ENCODE results near the gene FAM13A.

GRCh38 chr4:88797725-88798124, 259.3 kb downstream of the FAM13A start:
- TF ChIP-seq, protein P1, sequence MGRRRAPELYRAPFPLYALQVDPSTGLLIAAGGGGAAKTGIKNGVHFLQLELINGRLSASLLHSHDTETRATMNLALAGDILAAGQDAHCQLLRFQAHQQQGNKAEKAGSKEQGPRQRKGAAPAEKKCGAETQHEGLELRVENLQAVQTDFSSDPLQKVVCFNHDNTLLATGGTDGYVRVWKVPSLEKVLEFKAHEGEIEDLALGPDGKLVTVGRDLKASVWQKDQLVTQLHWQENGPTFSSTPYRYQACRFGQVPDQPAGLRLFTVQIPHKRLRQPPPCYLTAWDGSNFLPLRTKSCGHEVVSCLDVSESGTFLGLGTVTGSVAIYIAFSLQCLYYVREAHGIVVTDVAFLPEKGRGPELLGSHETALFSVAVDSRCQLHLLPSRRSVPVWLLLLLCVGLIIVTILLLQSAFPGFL (CRISPR knock-in tag; IDR thresholded peaks at IDR 0.05) = no peak
- TF ChIP-seq ELF4 (CRISPR knock-in tag; IDR thresholded peaks at IDR 0.05) (no peak), DLX4 (CRISPR knock-in tag; IDR thresholded peaks at IDR 0.05) (no peak), MAFG (tag; conservative IDR thresholded peaks at IDR 0.05) (peak; percentile 72), PTRF (tag; IDR thresholded peaks at IDR 0.05) (no peak), ZNF518B (CRISPR knock-in tag; IDR thresholded peaks at IDR 0.05) (no peak), TARDBP (IDR thresholded peaks at IDR 0.05) (no peak), ARID1B (IDR thresholded peaks at IDR 0.05) (no peak), NR2C1 (IDR thresholded peaks at IDR 0.05) (no peak), NR2C1 (tag; IDR thresholded peaks at IDR 0.05) (no peak), ZNF384 (IDR thresholded peaks at IDR 0.05; ENCODE audit: low read depth, low read length) (no peak), ZNF707 (CRISPR knock-in tag; conservative IDR thresholded peaks at IDR 0.05) (no peak), ZNF347 (CRISPR knock-in tag; IDR thresholded peaks at IDR 0.05; ENCODE audit: low read depth) (no peak)
- TF ChIP-seq, protein P2, sequence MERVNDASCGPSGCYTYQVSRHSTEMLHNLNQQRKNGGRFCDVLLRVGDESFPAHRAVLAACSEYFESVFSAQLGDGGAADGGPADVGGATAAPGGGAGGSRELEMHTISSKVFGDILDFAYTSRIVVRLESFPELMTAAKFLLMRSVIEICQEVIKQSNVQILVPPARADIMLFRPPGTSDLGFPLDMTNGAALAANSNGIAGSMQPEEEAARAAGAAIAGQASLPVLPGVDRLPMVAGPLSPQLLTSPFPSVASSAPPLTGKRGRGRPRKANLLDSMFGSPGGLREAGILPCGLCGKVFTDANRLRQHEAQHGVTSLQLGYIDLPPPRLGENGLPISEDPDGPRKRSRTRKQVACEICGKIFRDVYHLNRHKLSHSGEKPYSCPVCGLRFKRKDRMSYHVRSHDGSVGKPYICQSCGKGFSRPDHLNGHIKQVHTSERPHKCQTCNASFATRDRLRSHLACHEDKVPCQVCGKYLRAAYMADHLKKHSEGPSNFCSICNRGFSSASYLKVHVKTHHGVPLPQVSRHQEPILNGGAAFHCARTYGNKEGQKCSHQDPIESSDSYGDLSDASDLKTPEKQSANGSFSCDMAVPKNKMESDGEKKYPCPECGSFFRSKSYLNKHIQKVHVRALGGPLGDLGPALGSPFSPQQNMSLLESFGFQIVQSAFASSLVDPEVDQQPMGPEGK (CRISPR knock-in tag; IDR thresholded peaks at IDR 0.05; ENCODE audit: borderline replicate concordance) = no peak
- TF ChIP-seq, protein P3, sequence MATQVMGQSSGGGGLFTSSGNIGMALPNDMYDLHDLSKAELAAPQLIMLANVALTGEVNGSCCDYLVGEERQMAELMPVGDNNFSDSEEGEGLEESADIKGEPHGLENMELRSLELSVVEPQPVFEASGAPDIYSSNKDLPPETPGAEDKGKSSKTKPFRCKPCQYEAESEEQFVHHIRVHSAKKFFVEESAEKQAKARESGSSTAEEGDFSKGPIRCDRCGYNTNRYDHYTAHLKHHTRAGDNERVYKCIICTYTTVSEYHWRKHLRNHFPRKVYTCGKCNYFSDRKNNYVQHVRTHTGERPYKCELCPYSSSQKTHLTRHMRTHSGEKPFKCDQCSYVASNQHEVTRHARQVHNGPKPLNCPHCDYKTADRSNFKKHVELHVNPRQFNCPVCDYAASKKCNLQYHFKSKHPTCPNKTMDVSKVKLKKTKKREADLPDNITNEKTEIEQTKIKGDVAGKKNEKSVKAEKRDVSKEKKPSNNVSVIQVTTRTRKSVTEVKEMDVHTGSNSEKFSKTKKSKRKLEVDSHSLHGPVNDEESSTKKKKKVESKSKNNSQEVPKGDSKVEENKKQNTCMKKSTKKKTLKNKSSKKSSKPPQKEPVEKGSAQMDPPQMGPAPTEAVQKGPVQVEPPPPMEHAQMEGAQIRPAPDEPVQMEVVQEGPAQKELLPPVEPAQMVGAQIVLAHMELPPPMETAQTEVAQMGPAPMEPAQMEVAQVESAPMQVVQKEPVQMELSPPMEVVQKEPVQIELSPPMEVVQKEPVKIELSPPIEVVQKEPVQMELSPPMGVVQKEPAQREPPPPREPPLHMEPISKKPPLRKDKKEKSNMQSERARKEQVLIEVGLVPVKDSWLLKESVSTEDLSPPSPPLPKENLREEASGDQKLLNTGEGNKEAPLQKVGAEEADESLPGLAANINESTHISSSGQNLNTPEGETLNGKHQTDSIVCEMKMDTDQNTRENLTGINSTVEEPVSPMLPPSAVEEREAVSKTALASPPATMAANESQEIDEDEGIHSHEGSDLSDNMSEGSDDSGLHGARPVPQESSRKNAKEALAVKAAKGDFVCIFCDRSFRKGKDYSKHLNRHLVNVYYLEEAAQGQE (IDR thresholded peaks at IDR 0.05; ENCODE audit: borderline replicate concordance) = no peak
- TF ChIP-seq, protein P3 (CRISPR knock-in tag; IDR thresholded peaks at IDR 0.05; ENCODE audit: low read depth) = no peak

Data from K562 (cell line).